K562 (cell line): ENCODE data around the gene PTPRB. TPM values are rescaled to one million over a fixed set of nuclear protein-coding genes. Genes with fewer than 3 reads are reported as not detected.
A peak's percentile ranks its signal among the peaks of the same experiment; 100 is the strongest.

Experiments
- ATAC-seq: fragments of 200-7000 bp; cut with Tn5 transposase; 3 replicates; pipeline ENCODE4 v1.9.1; 2020; ENCODE audit warnings: moderate library complexity
- BruUV-seq: library from RNA; stranded (reverse); fragments of 400-500 nt; replicated peaks from 2 replicates; lab custom pipeline; 2021; lab: Mats Ljungman, UMichigan
- CTCF ChIA-PET: fragments of 300-600 bp; formaldehyde crosslinking; extraction: SDS; loops from one replicate; lab custom pipeline; 2021; ENCODE audit warnings: low intra/inter-chr PET ratio; lab: Yijun Ruan, JAX
- POLR2A ChIA-PET: fragments of 300-600, 350-650 bp; sonication (Branson Sonifier 250); formaldehyde crosslinking; extraction: SDS; loops from one replicate; lab custom pipeline; 2021; ENCODE audit warnings: antibody characterized with exemption, inconsistent platforms; lab: Yijun Ruan, JAX
- DNase-seq, 4 experiments: peaks; one replicate each; pipeline versions ENCODE4 v3.0.0 to v3.0.0-alpha.2; 2011 to 2018; ENCODE audit warnings: low spot score in 3 of 4, mixed read lengths in 3 of 4; ENCODE audit errors: extremely low read depth in 1 of 4
- FAIRE-seq: peaks from 2 replicates; lab custom pipeline; 2011; peaks lifted over from hg19 to GRCh38; lab: Jason Lieb, UNC
- H2AFZ ChIP-seq: 2 replicates; pipeline ENCODE4 v1.6.0; 2011; ENCODE audit warnings: low read depth, low read length, control low read depth, inconsistent platforms
- H3K27ac ChIP-seq: fragments of 200-600 bp; 3 replicates; pipeline ENCODE4 v1.8.0; 2011; ENCODE audit warnings: low read depth, mild to moderate bottlenecking, control low read depth, inconsistent platforms, low read length, moderate library complexity, mixed read lengths; ENCODE audit errors: extremely low read depth
- H3K27me3 ChIP-seq, 2 experiments: fragments of 300-600 bp in 1 of 2; 2 replicates in 1 of 2; 3 replicates in 1 of 2; pipeline versions ENCODE4 v1.6.0 to v1.8.0; 2011; ENCODE audit warnings: inconsistent platforms in 2 of 2, low read length in 2 of 2, mild to moderate bottlenecking in 1 of 2, mixed read lengths in 1 of 2, moderate library complexity in 1 of 2; ENCODE audit not compliant: control insufficient read depth in 2 of 2, insufficient read depth in 2 of 2
- H3K36me3 ChIP-seq: fragments of 300-600 bp; 3 replicates; pipeline ENCODE4 v1.8.0; 2011; ENCODE audit warnings: mild to moderate bottlenecking, low read length, inconsistent platforms; ENCODE audit not compliant: control insufficient read depth, insufficient read depth
- H3K4me1 ChIP-seq, 2 experiments: fragments of 200-600 bp in 1 of 2; replicated peaks in 1 of 2; 2 replicates in 1 of 2; 3 replicates in 1 of 2; pipeline versions ENCODE4 v1.5.1 to v1.8.0; 2011; ENCODE audit warnings: inconsistent platforms in 2 of 2, low read length in 2 of 2, mild to moderate bottlenecking in 1 of 2, mixed read lengths in 1 of 2, moderate library complexity in 1 of 2; ENCODE audit not compliant: control insufficient read depth in 2 of 2, insufficient read depth in 2 of 2
- H3K4me2 ChIP-seq: 2 replicates; pipeline ENCODE4 v1.6.1; 2011; ENCODE audit warnings: low read length, control low read depth, inconsistent platforms, mixed read lengths; ENCODE audit not compliant: insufficient read depth
- H3K4me3 ChIP-seq: fragments of 200-600 bp; sonication (generic), shearing (Covaris generic); 2 replicates; pipeline ENCODE4 v1.5.1; 2016; ENCODE audit warnings: control low read depth, inconsistent platforms
- H3K79me2 ChIP-seq: fragments of 200-600 bp; 3 replicates; pipeline ENCODE4 v1.8.0; 2011; ENCODE audit warnings: low read length, inconsistent platforms; ENCODE audit not compliant: control insufficient read depth, insufficient read depth
- H3K9ac ChIP-seq, 2 experiments: 2 replicates each; pipeline versions ENCODE4 v1.6.0 to v1.6.1; 2011; ENCODE audit warnings: low read depth in 2 of 2, low read length in 2 of 2, control low read depth in 1 of 2, inconsistent platforms in 1 of 2, mild to moderate bottlenecking in 1 of 2, mixed read lengths in 1 of 2; ENCODE audit not compliant: insufficient read depth in 1 of 2
- H3K9me1 ChIP-seq: one replicate; pipeline ENCODE4 v1.6.0; 2011; ENCODE audit warnings: inconsistent platforms, mild to moderate bottlenecking, low read length, moderate library complexity; ENCODE audit not compliant: control insufficient read depth, insufficient read depth
- H3K9me3 ChIP-seq: replicated peaks from 2 replicates; pipeline ENCODE4 v1.5.1; 2011; ENCODE audit warnings: low read depth, low read length, inconsistent platforms; ENCODE audit not compliant: control insufficient read depth, insufficient read depth
- H4K20me1 ChIP-seq: replicated peaks from 2 replicates; pipeline ENCODE4 v1.6.1; 2011; ENCODE audit warnings: low read length, inconsistent platforms, mixed read lengths; ENCODE audit not compliant: control insufficient read depth, insufficient read depth
- JUNB ChIP-seq: fragments of 450-650 bp; formaldehyde crosslinking; conservative IDR thresholded peaks from 2 replicates; pipeline ENCODE4 v1.4.0; 2020; ENCODE audit warnings: mild to moderate bottlenecking
- MYC ChIP-seq, 2 experiments: fragments of 250-450 bp in 1 of 2; sonication (Bioruptor Pico) in 1 of 2; IDR thresholded peaks; 2 replicates each; pipeline versions ENCODE4 v1.5.1 to v1.6.1; 2012 to 2021; ENCODE audit warnings: low read depth in 2 of 2, borderline replicate concordance in 1 of 2, improper control_type of control experiment in 1 of 2, low read length in 1 of 2, mild to moderate bottlenecking in 1 of 2, moderate library complexity in 1 of 2
- NR2F6 ChIP-seq: fragments of 450-650 bp; formaldehyde crosslinking; IDR thresholded peaks from 2 replicates; pipeline ENCODE4 v1.4.0; 2020; ENCODE audit warnings: mild to moderate bottlenecking
- SAFB ChIP-seq: fragments of 200-400 bp; formaldehyde crosslinking; IDR thresholded peaks from 2 replicates; pipeline ENCODE4 v1.6.1; 2017; ENCODE audit warnings: low read depth, low read length, borderline replicate concordance
- ZFPM2 ChIP-seq: fragments of 250-450 bp; sonication (Bioruptor Pico); IDR thresholded peaks from 2 replicates; pipeline ENCODE4 v1.5.1; 2022; ENCODE audit warnings: mild to moderate bottlenecking
- ZNF134 ChIP-seq: fragments of 250-450 bp; sonication (Bioruptor Pico); conservative IDR thresholded peaks from 2 replicates; pipeline ENCODE4 v1.4.0; 2020
- ZNF76 ChIP-seq: fragments of 250-450 bp; sonication (Bioruptor Pico); IDR thresholded peaks from 2 replicates; pipeline ENCODE4 v1.4.0; 2020; ENCODE audit warnings: mild to moderate bottlenecking, moderate library complexity, borderline replicate concordance
- WGBS: fragments of 100-300 bp; shearing (Covaris generic); methylation state at CpG from one replicate; pipeline ENCODE4 v1.1.6; 2016; ENCODE audit warnings: low coverage, mixed read lengths; ENCODE audit not compliant: insufficient coverage; ENCODE audit errors: missing lambda C conversion rate; 5-methylcytosine and 5-hydroxymethylcytosine counted together
- in situ Hi-C: fragments of 300-500 bp; cut with MboI; formaldehyde crosslinking; loops from 4 replicates; pipeline ENCODE4 v1.15.0; 2018; ENCODE audit warnings: inconsistent platforms, mixed read lengths
- intact Hi-C: fragments of 100-400 bp; cut with micrococcal nuclease; formaldehyde crosslinking; loops from 2 replicates; pipeline ENCODE4 v1.14.2; 2022
- polyA plus RNA-seq, 8 experiments: library from polyadenylated mRNA; depleted of rRNA in 4 of 8; stranded (reverse) in 5 of 8; unstranded in 3 of 8; fragments of >200 nt; fragmentation: Nextera tagmentation in 2 of 8; fragmentation: Illumina TruSeq in 1 of 8; extraction: Ambion mirVana in 2 of 8; extraction: Trizol in 1 of 8; gene quantifications; 2 replicates each; pipeline versions ENCODE4 v1.2.1 to v1.2.3, GENCODE V29; 2011 to 2014; ENCODE audit warnings: inconsistent platforms in 1 of 8, missing spikeins in 1 of 8
- total RNA-seq, 7 experiments: library from RNA; depleted of rRNA in 6 of 7; stranded (reverse); fragments of >200 nt in 6 of 7; fragmentation: Illumina TruSeq in 2 of 7; extraction: Trizol in 2 of 7; gene quantifications; 2 replicates each; pipeline versions ENCODE4 v1.2.1 to v1.2.3, GENCODE V29; 2011 to 2021; ENCODE audit warnings: low replicate concordance in 1 of 7
- TF ChIP-seq, protein P1 (sequence below), 3 experiments: IDR thresholded peaks in 2 of 3; conservative IDR thresholded peaks in 1 of 3; 2 replicates each; pipeline ENCODE4 v1.5.1; 2011 to 2012; ENCODE audit warnings: low read length in 3 of 3, mild to moderate bottlenecking in 3 of 3, control low read depth in 2 of 3, improper control_type of control experiment in 1 of 3, inconsistent platforms in 1 of 3, low read depth in 1 of 3, mixed read lengths in 1 of 3, moderate library complexity in 1 of 3; ENCODE audit not compliant: insufficient read depth in 2 of 3
- TF ChIP-seq, protein P2 (sequence below): fragments of 450-650 bp; IDR thresholded peaks from 2 replicates; pipeline ENCODE4 v1.6.1; 2016; ENCODE audit warnings: mild to moderate bottlenecking
- TF ChIP-seq, protein P3 (sequence below): fragments of 450-650 bp; IDR thresholded peaks from 2 replicates; pipeline ENCODE4 v1.6.1; 2017; ENCODE audit warnings: antibody characterized with exemption, mild to moderate bottlenecking

Gene PTPRB
- total and polyA plus RNA-seq, 9 of the 15 experiments (the other 6 are each of a cell fraction or from before 2014, with no cell fraction given): 0.46 to 5.9 (median 3.1) TPM

- in situ Hi-C loops: loop anchor here (5.0 to 25.0 kb wide), 2 partner anchors 257 to 422 kb away; no protein-coding TSS in a partner anchor
- peak; percentile 98 for ATAC-seq
- Histone ChIP-seq H3K27me3 (no peaks in the 10 kb centered on the region), H3K4me1 (peaks cover 0 to 3% of the 10 kb centered on the region in 2 experiments; a peak in 1 of 5 replicates), H3K27ac (no peak overlapping the region), H3K4me3 (no peak overlapping the region), H2AFZ (peak overlapping the region; percentile 30), H3K9ac (no peak overlapping the region), H3K9me3 (no peaks in the 10 kb centered on the region), H4K20me1 (no peaks in the 10 kb centered on the region), H3K9me1 (no peaks in the 10 kb centered on the region), H3K4me2 (no peak overlapping the region), H3K79me2 (no peaks in the 10 kb centered on the region), H3K36me3 (peaks cover 16% of the 10 kb centered on the region; the same call in 2 of the 3 replicates)
- FAIRE-seq: peak; percentile 86
- peak; percentile 69 to 86 (median 70) for DNase-seq
- no TSS peak for BruUV-seq
- CTCF ChIA-PET: interaction anchor here (1.2 to 2.6 kb wide), 3 partner anchors 129 to 689 kb away, joined by 3 to 48 read pairs (median 11); no protein-coding TSS in a partner anchor
- WGBS: 34% methylated on average over 6 of the region's 6 CpGs
- POLR2A ChIA-PET: interaction anchor here (0.6 to 1.1 kb wide), 2 partner anchors 17 to 20 kb away, joined by 3 to 4 read pairs; no protein-coding TSS in a partner anchor
- intact Hi-C loops: loop anchor here (1.0 to 10.0 kb wide), 3 partner anchors 74 to 245 kb away; no protein-coding TSS in a partner anchor
- TF ChIP-seq ZFPM2 (CRISPR knock-in tag): no peak
- TF ChIP-seq, protein P1, sequence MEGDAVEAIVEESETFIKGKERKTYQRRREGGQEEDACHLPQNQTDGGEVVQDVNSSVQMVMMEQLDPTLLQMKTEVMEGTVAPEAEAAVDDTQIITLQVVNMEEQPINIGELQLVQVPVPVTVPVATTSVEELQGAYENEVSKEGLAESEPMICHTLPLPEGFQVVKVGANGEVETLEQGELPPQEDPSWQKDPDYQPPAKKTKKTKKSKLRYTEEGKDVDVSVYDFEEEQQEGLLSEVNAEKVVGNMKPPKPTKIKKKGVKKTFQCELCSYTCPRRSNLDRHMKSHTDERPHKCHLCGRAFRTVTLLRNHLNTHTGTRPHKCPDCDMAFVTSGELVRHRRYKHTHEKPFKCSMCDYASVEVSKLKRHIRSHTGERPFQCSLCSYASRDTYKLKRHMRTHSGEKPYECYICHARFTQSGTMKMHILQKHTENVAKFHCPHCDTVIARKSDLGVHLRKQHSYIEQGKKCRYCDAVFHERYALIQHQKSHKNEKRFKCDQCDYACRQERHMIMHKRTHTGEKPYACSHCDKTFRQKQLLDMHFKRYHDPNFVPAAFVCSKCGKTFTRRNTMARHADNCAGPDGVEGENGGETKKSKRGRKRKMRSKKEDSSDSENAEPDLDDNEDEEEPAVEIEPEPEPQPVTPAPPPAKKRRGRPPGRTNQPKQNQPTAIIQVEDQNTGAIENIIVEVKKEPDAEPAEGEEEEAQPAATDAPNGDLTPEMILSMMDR (IDR thresholded peaks at IDR 0.05 in 2 of 3, conservative IDR thresholded peaks at IDR 0.05 in 1 of 3; ENCODE audit: insufficient read depth in 2 of 3, low read depth in 1 of 3, low read length in 3 of 3): peak; percentile 81 to 90 (median 85)
- 0 out of 2 replicates have a peak, but pooled peaks have one; percentile 44 for TF ChIP-seq ZNF76
- TF ChIP-seq JUNB (CRISPR knock-in tag): no peak
- no peak for TF ChIP-seq NR2F6 (CRISPR knock-in tag)
- TF ChIP-seq, protein P2, sequence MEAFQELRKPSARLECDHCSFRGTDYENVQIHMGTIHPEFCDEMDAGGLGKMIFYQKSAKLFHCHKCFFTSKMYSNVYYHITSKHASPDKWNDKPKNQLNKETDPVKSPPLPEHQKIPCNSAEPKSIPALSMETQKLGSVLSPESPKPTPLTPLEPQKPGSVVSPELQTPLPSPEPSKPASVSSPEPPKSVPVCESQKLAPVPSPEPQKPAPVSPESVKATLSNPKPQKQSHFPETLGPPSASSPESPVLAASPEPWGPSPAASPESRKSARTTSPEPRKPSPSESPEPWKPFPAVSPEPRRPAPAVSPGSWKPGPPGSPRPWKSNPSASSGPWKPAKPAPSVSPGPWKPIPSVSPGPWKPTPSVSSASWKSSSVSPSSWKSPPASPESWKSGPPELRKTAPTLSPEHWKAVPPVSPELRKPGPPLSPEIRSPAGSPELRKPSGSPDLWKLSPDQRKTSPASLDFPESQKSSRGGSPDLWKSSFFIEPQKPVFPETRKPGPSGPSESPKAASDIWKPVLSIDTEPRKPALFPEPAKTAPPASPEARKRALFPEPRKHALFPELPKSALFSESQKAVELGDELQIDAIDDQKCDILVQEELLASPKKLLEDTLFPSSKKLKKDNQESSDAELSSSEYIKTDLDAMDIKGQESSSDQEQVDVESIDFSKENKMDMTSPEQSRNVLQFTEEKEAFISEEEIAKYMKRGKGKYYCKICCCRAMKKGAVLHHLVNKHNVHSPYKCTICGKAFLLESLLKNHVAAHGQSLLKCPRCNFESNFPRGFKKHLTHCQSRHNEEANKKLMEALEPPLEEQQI: 0 out of 2 replicates have a peak, but pooled peaks have one; percentile 27
- TF ChIP-seq ZNF134 (CRISPR knock-in tag): no peak
- 0 out of 2 replicates have a peak, but pooled peaks have one; percentile 11 for TF ChIP-seq MYC (IDR thresholded peaks at IDR 0.05; ENCODE audit: low read depth, low read length)
- no peak for TF ChIP-seq MYC (CRISPR knock-in tag; IDR thresholded peaks at IDR 0.05; ENCODE audit: borderline replicate concordance, low read depth)
- TF ChIP-seq SAFB: no peak
- TF ChIP-seq, protein P3, sequence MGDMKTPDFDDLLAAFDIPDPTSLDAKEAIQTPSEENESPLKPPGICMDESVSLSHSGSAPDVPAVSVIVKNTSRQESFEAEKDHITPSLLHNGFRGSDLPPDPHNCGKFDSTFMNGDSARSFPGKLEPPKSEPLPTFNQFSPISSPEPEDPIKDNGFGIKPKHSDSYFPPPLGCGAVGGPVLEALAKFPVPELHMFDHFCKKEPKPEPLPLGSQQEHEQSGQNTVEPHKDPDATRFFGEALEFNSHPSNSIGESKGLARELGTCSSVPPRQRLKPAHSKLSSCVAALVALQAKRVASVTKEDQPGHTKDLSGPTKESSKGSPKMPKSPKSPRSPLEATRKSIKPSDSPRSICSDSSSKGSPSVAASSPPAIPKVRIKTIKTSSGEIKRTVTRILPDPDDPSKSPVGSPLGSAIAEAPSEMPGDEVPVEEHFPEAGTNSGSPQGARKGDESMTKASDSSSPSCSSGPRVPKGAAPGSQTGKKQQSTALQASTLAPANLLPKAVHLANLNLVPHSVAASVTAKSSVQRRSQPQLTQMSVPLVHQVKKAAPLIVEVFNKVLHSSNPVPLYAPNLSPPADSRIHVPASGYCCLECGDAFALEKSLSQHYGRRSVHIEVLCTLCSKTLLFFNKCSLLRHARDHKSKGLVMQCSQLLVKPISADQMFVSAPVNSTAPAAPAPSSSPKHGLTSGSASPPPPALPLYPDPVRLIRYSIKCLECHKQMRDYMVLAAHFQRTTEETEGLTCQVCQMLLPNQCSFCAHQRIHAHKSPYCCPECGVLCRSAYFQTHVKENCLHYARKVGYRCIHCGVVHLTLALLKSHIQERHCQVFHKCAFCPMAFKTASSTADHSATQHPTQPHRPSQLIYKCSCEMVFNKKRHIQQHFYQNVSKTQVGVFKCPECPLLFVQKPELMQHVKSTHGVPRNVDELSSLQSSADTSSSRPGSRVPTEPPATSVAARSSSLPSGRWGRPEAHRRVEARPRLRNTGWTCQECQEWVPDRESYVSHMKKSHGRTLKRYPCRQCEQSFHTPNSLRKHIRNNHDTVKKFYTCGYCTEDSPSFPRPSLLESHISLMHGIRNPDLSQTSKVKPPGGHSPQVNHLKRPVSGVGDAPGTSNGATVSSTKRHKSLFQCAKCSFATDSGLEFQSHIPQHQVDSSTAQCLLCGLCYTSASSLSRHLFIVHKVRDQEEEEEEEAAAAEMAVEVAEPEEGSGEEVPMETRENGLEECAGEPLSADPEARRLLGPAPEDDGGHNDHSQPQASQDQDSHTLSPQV: peak; percentile 41; the same call in 1 of the 2 replicates
These were observed 47.2 kb downstream of the PTPRB start for GRCh38 chr12:70590051-70590450.
